GM19438 (cell line): ENCODE measurements around the gene ZNF664.

Source experiments
- ATAC-seq: cut with Tn5 transposase; IDR thresholded peaks from one replicate; pipeline ENCODE4 v1.9.1; 2021; ENCODE audit warnings: low read depth; ENCODE audit not compliant: unreplicated experiment

The ZNF664 gene

DNA sequence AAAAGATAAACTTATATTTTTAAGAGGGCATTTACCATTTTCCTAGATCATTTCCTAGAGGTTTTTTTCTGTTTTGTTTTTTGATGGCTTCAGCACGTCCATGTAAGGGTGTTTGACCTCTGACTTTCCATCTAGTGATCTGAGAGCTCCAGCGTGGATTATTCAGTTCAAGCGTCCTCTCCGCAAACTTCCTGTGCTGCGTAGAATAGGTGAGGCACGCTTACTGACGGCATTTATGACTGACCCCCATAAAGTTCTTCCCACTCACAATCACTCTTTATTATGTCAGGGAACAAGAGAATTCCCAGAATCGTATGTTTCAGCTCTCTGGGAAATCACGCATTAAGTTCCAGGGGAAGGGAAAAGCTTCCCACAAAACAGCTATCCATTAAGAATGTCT, 16.8 kb upstream of the ZNF664 start:
- ATAC-seq = no peak

- ATAC-seq = no peak
These were observed 15.8 kb upstream of the ZNF664 start for GRCh38 chr12:123957196-123957595.

- ATAC-seq = no peak
These were observed 14.6 kb upstream of the ZNF664 start for GRCh38 chr12:123958462-123958861.

DNA sequence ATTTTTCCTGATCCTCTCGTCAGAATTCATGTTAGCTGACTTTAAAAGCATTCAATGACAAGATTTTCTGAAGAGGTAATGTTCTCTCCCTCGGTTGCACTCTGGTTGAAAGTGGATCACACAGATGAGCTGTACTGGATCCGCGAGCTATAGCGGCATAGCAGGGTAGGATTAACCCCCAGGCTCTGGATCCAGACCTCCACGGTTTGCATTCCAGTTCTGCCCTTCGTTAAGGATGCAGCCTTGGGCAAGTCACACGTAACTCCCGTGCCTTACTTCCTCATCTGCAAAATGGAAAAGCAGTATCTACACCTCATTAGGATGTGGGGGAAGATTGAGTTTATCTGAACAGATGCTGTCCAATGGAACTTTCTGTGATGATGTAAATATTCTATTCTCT, 14.1 kb upstream of the ZNF664 start:
- no peak for ATAC-seq

DNA sequence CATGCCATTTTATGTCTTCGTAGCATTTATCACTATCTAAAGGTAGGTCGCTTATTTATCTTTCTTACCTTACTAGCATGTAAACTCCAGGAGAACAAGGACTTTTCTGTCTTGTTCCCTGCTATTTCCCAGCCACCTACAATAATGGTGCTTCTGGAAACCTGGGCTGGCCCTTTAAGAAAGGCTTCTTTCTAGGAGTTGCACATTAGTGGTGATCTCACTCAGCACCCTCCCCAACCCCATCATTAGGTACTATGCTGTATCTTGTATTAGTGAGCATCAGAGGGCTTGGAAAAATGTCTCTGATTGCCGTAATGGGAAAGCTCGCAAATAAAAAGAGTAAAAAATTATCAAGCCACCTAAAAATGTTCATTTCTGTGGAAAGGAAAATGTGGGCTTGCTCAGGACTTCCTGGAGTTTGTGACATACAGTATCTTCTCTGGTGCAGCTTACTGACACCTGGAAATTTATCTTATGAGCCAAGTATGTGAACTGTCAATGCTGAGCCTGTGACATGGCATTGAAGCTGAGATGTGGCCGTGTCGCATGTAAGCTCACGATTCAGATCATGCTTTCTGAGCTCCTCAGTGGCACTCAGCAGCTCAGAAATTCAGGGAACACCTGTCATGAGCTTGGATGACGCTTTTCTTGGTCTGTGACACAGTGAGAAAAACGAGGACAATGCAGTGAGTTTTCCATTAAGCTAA, 12.8 kb upstream of the ZNF664 start:
- no peak for ATAC-seq

GRCh38 chr12:123960856-123961255, 12.2 kb upstream of the ZNF664 start:
- ATAC-seq = no peak

GRCh38 chr12:123961585-123962345, 11.2 kb upstream of the ZNF664 start:
- no peak for ATAC-seq

- ATAC-seq = no peak
These were observed 10.5 kb upstream of the ZNF664 start for GRCh38 chr12:123962513-123962912.

GRCh38 chr12:123963821-123964220, 9.2 kb upstream of the ZNF664 start:
- no peak for ATAC-seq

GRCh38 chr12:123965382-123965781, 7.6 kb upstream of the ZNF664 start:
- no peak for ATAC-seq

GRCh38 chr12:123966596-123966995, 6.4 kb upstream of the ZNF664 start:
- no peak for ATAC-seq

DNA sequence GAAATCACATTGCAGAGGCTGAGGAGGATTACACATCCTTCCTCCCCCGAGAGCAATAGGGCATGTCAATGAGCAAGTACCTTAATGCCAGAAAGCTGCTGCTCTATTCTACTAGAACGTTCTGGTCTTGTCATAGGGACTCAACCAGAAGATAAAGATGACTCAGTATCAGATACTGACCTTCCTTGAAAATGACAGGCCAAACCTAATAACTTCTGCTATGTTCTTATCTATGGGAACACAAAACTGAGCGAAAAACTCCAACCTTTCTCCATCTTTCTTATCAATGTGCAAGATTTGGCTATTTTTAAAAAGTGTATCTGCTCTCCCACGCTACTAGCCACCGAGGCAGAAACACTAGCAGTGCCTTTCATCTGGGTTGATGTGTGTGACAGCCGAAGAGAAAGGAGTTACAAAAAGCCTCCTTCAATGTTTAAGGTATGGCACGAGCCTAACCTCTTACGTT, 5.9 kb upstream of the ZNF664 start:
- ATAC-seq = no peak

DNA sequence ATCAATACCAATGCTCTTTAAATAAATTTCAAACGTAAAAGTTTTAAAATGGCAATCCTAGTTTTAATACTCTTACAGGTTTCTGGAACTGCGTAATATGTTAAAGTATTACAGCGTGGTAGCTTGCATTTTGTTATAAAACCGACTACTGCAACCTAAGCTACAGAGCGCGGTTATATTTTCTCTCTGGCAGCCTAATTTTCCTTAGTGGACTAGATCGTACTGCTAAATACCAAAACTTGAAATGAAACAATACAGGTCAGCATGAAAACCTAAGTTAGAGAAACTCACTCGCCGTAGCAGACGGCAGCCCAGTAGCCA, 1.6 kb upstream of the ZNF664 start:
- ATAC-seq = no peak

- peak; percentile 10 for ATAC-seq
These were observed 1.1 kb upstream of the ZNF664 start for GRCh38 chr12:123971770-123972456.

DNA sequence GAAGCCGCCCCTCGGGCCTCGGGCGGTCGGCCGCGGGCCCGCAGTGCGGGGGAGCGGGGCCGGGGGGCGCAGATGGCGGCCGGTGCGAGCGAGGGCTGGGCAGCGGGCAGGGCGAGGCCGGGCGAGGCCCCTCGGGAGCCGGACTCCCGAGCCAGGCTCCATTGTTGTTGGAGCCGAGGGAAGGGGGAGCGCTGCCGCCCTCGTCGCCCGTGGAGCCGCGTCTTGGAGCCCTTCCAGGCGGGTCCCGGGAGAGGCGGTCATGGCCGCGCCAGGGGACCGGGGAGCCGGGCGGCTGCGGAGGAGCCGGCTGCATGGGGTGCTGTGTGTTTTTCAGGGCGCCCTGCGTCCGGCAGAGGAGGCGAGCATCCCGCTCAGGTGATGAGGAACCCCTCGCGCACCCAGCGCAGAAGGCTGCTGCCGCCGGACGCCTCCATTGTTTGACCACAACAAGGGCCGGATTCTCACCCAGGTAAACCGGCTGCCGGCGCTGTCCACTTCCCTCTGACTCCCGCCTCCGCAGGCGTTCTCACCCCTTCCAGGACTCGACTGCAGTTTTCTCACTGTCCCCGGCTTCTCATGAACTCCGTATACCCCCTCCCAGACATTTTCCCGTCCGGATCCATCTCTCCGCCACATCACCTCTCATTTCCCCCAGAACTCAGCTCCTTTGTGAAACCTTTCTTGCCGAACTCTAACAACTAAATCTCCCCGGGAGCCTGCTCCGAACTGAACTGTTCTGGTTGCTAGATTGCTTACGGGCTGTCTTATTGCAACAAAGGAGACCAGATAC, 732 bp downstream of the ZNF664 start:
- ATAC-seq = peak; percentile 14

DNA sequence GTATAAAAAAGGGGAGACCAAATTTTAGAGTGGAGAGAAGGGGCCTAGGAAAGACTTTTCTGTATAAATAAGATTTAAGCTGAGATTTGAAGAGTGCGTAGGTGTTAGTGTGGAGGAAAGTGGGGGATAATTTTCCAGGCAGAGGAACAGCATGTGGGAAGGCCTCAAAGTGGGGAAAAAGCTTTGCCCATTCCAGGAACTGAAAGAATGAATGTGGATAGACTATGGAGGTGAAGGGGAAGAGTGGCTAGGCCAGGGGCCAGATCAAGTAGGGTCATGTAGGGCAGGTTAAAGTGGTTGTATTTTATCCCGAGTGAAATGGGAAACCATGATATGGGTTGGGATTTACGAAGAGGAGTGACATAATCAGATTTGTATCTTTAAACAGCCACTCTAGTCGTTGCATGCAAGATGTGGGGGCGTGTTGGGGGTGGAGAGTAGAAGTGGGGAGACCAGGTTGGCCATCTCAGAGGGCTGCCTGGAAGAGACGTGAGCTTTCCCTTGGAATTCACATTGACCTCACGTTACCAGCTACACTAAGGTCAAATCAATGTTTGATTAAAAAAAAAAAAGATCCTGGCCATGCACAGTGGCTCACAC, 3.3 kb downstream of the ZNF664 start:
- no peak for ATAC-seq

GRCh38 chr12:123979566-123979965, 6.6 kb downstream of the ZNF664 start:
- no peak for ATAC-seq

DNA sequence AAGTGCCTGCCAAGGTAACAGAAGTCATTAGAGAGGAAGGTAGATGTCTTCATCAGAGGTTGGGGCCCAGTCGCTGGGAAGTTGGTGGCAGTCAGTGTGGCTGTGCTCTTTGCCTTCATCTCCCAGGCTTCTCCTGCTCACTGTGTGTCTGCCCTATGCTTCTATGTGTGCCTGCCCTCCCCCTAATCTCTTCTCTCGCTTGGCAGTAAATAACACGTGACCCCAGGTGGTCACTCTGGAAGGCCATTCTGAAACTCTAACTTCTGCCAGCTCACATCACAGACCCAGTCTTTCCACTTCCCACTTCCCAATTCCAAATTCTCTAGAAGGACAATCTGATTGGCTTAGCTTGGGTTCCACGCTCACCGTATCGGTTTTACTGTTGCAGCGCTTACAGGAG, 9.3 kb downstream of the ZNF664 start:
- no peak for ATAC-seq

GRCh38 chr12:123983822-123984485, 10.9 kb downstream of the ZNF664 start:
- ATAC-seq = no peak

GRCh38 chr12:123984903-123985302, 11.9 kb downstream of the ZNF664 start:
- no peak for ATAC-seq
